OCI-LY7 (cell line): Measurements from ENCODE around the gene LCP2. TPM values are rescaled to one million over a fixed set of nuclear protein-coding genes. Genes with fewer than 3 reads are reported as not detected.

Experiments used
- BruUV-seq: library from RNA; stranded (reverse); fragments of 400-500 nt; replicated peaks from 2 replicates; lab custom pipeline; 2021; lab: Mats Ljungman, UMichigan
- CTCF ChIA-PET: fragments of 300-600 bp; sonication (Branson Sonifier 250); formaldehyde crosslinking; loops from one replicate; lab custom pipeline; 2022; ENCODE audit warnings: antibody characterized with exemption; ENCODE audit not compliant: unreplicated experiment; lab: Charles Lee
- POLR2A ChIA-PET: fragments of 300-600 bp; sonication (Branson Sonifier 250); formaldehyde crosslinking; loops from one replicate; lab custom pipeline; 2022; ENCODE audit warnings: antibody characterized with exemption; lab: Charles Lee
- DNase-seq: peaks from one replicate; pipeline ENCODE4 v3.0.0-alpha.2; 2015; ENCODE audit warnings: low spot score
- H2AFZ ChIP-seq: fragments of 200-600 bp; sonication (generic), shearing (Covaris generic); 2 replicates; pipeline ENCODE4 v1.6.1; 2014; ENCODE audit warnings: mild to moderate bottlenecking, antibody characterized with exemption, low read length, moderate library complexity
- H3K27ac ChIP-seq: fragments of 200-600 bp; sonication (generic); 2 replicates; pipeline ENCODE4 v1.5.1; 2014; ENCODE audit warnings: mixed run types, low read depth, mild to moderate bottlenecking, moderate library complexity, low read length, inconsistent platforms; ENCODE audit not compliant: poor library complexity, severe bottlenecking
- H3K36me3 ChIP-seq: fragments of 200-600 bp; sonication (generic); 2 replicates; pipeline ENCODE4 v1.6.1; 2014; ENCODE audit warnings: mild to moderate bottlenecking, antibody characterized with exemption, low read length, moderate library complexity, mixed read lengths; ENCODE audit not compliant: insufficient read depth
- H3K4me1 ChIP-seq: fragments of 200-600 bp; sonication (generic); 2 replicates; pipeline ENCODE4 v1.5.1; 2014; ENCODE audit warnings: mild to moderate bottlenecking, low read length; ENCODE audit not compliant: insufficient read depth, poor library complexity, severe bottlenecking
- H3K4me2 ChIP-seq: fragments of 200-600 bp; sonication (generic); 2 replicates; pipeline ENCODE4 v1.6.1; 2014; ENCODE audit warnings: mild to moderate bottlenecking, low read length
- H3K4me3 ChIP-seq: fragments of 200-600 bp; sonication (generic); 2 replicates; pipeline ENCODE4 v1.5.1; 2014; ENCODE audit warnings: mild to moderate bottlenecking, low read depth, low read length; ENCODE audit not compliant: poor library complexity, severe bottlenecking
- H3K79me2 ChIP-seq: fragments of 200-600 bp; sonication (generic); 2 replicates; pipeline ENCODE4 v1.6.1; 2016; ENCODE audit warnings: low read depth, mild to moderate bottlenecking, low read length, moderate library complexity, mixed read lengths; ENCODE audit not compliant: insufficient read depth
- H3K9me2 ChIP-seq: fragments of 200-600 bp; sonication (generic); 2 replicates; pipeline ENCODE4 v1.6.1; 2016; ENCODE audit warnings: mild to moderate bottlenecking, low read length, mixed read lengths; ENCODE audit not compliant: insufficient read depth
- H3K9me3 ChIP-seq: fragments of 200-600 bp; sonication (generic); 2 replicates; pipeline ENCODE4 v1.6.1; 2014; ENCODE audit warnings: mild to moderate bottlenecking, mixed run types, low read length, mixed read lengths
- H4K20me1 ChIP-seq: fragments of 200-600 bp; sonication (generic); 2 replicates; pipeline ENCODE4 v1.6.1; 2014; ENCODE audit warnings: mild to moderate bottlenecking, antibody characterized with exemption, low read length, moderate library complexity, mixed read lengths; ENCODE audit not compliant: insufficient read depth
- CTCF ChIP-seq: fragments of 200-600 bp; sonication (generic); conservative IDR thresholded peaks from 2 replicates; pipeline ENCODE4 v1.5.1; 2014; ENCODE audit warnings: mild to moderate bottlenecking, antibody characterized with exemption, low read length, moderate library complexity, mixed read lengths
- EZH2phosphoT487 ChIP-seq: fragments of 200-600 bp; sonication (generic); IDR thresholded peaks from 2 replicates; pipeline ENCODE4 v1.6.1; 2018; ENCODE audit warnings: low read depth, borderline replicate concordance, mild to moderate bottlenecking, mixed run types, antibody characterized with exemption, low read length, moderate library complexity, mixed read lengths
- intact Hi-C: fragments of 100-400 bp; cut with micrococcal nuclease; formaldehyde crosslinking; loops from one replicate; pipeline ENCODE4 v1.10.0; 2022; ENCODE audit not compliant: unreplicated experiment
- total RNA-seq, 2 experiments: library from RNA; depleted of rRNA in 1 of 2; stranded (reverse); fragments of >200 nt in 1 of 2; shearing (Covaris generic) in 1 of 2; gene quantifications; 2 replicates each; pipeline ENCODE4 v1.2.3, GENCODE V29; 2014 to 2022

The LCP2 gene
- total RNA-seq, 2 experiments from 2014 or later, result 2.6 TPM; not detected in 1

DNA sequence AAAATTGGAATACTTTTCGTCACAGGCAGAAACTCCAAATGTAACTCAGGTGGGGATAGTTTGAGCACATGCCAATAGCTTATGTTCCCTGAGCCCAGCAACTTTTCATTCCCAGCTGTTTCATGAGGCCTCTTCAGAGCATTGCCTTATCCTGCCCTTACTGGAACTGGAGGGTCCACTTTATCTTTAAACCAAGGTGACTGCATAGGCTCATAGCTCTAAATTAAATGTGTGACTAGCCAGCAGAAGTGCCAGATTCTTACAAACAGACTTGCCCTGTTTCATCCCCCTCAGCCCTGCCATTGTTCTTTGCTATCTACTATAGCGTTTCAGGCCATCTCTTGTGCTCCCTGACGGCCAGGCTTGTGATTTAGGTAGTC is 8.1 kb upstream of the LCP2 start:
- Histone ChIP-seq H3K4me1 (peaks cover 36% of the 10 kb centered on the region), H3K4me2 (no peak overlapping the region), H3K79me2 (no peaks in the 10 kb centered on the region), H3K36me3 (no peaks in the 10 kb centered on the region), H3K9me3 (no peaks in the 10 kb centered on the region), H3K27ac (no peak overlapping the region), H2AFZ (peak overlapping the region; percentile 27; the same call in 1 of the 2 replicates), H4K20me1 (no peaks in the 10 kb centered on the region), H3K9me2 (no peaks in the 10 kb centered on the region), H3K4me3 (no peak overlapping the region)
- POLR2A ChIA-PET, result interaction anchor here (0.6 to 2.3 kb wide), 2 partner anchors 13 to 16 kb away, joined by 4 to 9 read pairs; no protein-coding TSS in a partner anchor
- intact Hi-C loops, result no loop called here
- CTCF ChIA-PET, result interaction anchor here (1.1 kb wide), 1 partner anchor 40 kb away, joined by 3 read pairs; no protein-coding TSS in a partner anchor
- BruUV-seq, result no TSS peak
- TF ChIP-seq CTCF (no peak), EZH2phosphoT487 (no peak)
- DNase-seq, result no peak

GRCh38 chr5:170305016-170305645 is 7.6 kb upstream of the LCP2 start:
- Histone ChIP-seq H3K4me2 (no peak overlapping the region), H4K20me1 (no peaks in the 10 kb centered on the region), H2AFZ (no peak overlapping the region), H3K79me2 (no peaks in the 10 kb centered on the region), H3K4me3 (no peak overlapping the region), H3K36me3 (no peaks in the 10 kb centered on the region), H3K4me1 (peaks cover 36% of the 10 kb centered on the region), H3K27ac (no peak overlapping the region), H3K9me3 (no peaks in the 10 kb centered on the region), H3K9me2 (no peaks in the 10 kb centered on the region)
- intact Hi-C loops, result no loop called here
- ChIA-PET CTCF (interaction anchor here (1.1 kb wide), 1 partner anchor 39 kb away, joined by 3 read pairs; no protein-coding TSS in a partner anchor), POLR2A (interaction anchor here (0.6 to 2.3 kb wide), 2 partner anchors 13 to 16 kb away, joined by 4 to 9 read pairs; no protein-coding TSS in a partner anchor)
- no TSS peak for BruUV-seq
- DNase-seq, result no peak
- TF ChIP-seq EZH2phosphoT487, result no peak
- no peak for TF ChIP-seq CTCF

GRCh38 chr5:170303549-170303948 is 6.0 kb upstream of the LCP2 start:
- intact Hi-C loops, result no loop called here
- H3K4me2 ChIP-seq, result peak overlapping the region; percentile 79
- peak overlapping the region; percentile 62 for H3K27ac ChIP-seq
- no peak for TF ChIP-seq EZH2phosphoT487
- no peak for TF ChIP-seq CTCF
- H3K9me2 ChIP-seq, result no peaks in the 10 kb centered on the region
- no peaks in the 10 kb centered on the region for H3K9me3 ChIP-seq
- DNase-seq, result no peak
- H2AFZ ChIP-seq, result peak overlapping the region; percentile 82
- H3K4me1 ChIP-seq, result peaks cover 36% of the 10 kb centered on the region
- ChIA-PET POLR2A (interaction anchor here (0.8 to 2.3 kb wide), 6 partner anchors 10 to 30 kb away, joined by 3 to 9 read pairs (median 4); no protein-coding TSS in a partner anchor), CTCF (interaction anchor here (0.6 kb wide), 1 partner anchor 368 kb away, joined by 3 read pairs; no protein-coding TSS in a partner anchor)
- no peaks in the 10 kb centered on the region for H4K20me1 ChIP-seq
- BruUV-seq, result no TSS peak
- no peaks in the 10 kb centered on the region for H3K36me3 ChIP-seq
- peak overlapping the region; percentile 50 for H3K4me3 ChIP-seq
- no peaks in the 10 kb centered on the region for H3K79me2 ChIP-seq
